PFSK-1 (cell line): ENCODE measurements around the gene SPAG4.

Source experiments
- FOXP2 ChIP-seq: optimal IDR thresholded peaks from 2 replicates; pipeline ENCODE3; 2011; ENCODE audit warnings: borderline replicate concordance, control low read depth, inconsistent platforms; ENCODE audit not compliant: insufficient read depth; ENCODE audit errors: extremely low read length, extremely low read depth
- POLR2AphosphoS5 ChIP-seq: IDR thresholded peaks from 2 replicates; pipeline ENCODE4 v1.6.1; 2012; ENCODE audit warnings: low read depth, mild to moderate bottlenecking, control low read depth, low read length, moderate library complexity
- REST ChIP-seq, 2 experiments: IDR thresholded peaks; 2 replicates each; pipeline versions ENCODE4 v1.6.1 to v1.8.0; 2011 to 2012; ENCODE audit warnings: low read depth in 2 of 2, low read length in 2 of 2, control low read depth in 1 of 2, inconsistent platforms in 1 of 2, mild to moderate bottlenecking in 1 of 2, moderate library complexity in 1 of 2; ENCODE audit not compliant: insufficient read depth in 1 of 2
- SIN3A ChIP-seq: IDR thresholded peaks from 2 replicates; pipeline ENCODE4 v1.6.1; 2012; ENCODE audit warnings: mild to moderate bottlenecking, low read length, moderate library complexity, borderline replicate concordance; ENCODE audit not compliant: insufficient read depth
- TAF1 ChIP-seq: IDR thresholded peaks from 2 replicates; pipeline ENCODE4 v1.6.1; 2012; ENCODE audit warnings: low read length, control low read depth, borderline replicate concordance; ENCODE audit not compliant: insufficient read depth

Gene SPAG4

GRCh38 chr20:35601990-35602389 is 13.6 kb upstream of the SPAG4 start:
- TF ChIP-seq REST (IDR thresholded peaks at IDR 0.05; ENCODE audit: insufficient read depth in 1 of 2, low read depth in 2 of 2, low read length in 2 of 2) (no peak), POLR2AphosphoS5 (no peak), FOXP2 (no peak), TAF1 (no peak), SIN3A (no peak)

- TF ChIP-seq TAF1 (no peak), SIN3A (no peak), REST (IDR thresholded peaks at IDR 0.05; ENCODE audit: insufficient read depth in 1 of 2, low read depth in 2 of 2, low read length in 2 of 2) (no peak), POLR2AphosphoS5 (no peak), FOXP2 (no peak)
These were observed 12.7 kb upstream of the SPAG4 start for GRCh38 chr20:35602851-35603495.

- no peak for TF ChIP-seq FOXP2
These were observed 11.8 kb upstream of the SPAG4 start for GRCh38 chr20:35603695-35604448.

GRCh38 chr20:35604449-35604747 is 11.2 kb upstream of the SPAG4 start:
- no peak for TF ChIP-seq TAF1
- no peak for TF ChIP-seq SIN3A
- no peak for TF ChIP-seq REST (IDR thresholded peaks at IDR 0.05; ENCODE audit: insufficient read depth in 1 of 2, low read depth in 2 of 2, low read length in 2 of 2)
- TF ChIP-seq POLR2AphosphoS5, result no peak
- no peak for TF ChIP-seq FOXP2

- TF ChIP-seq TAF1 (no peak), FOXP2 (no peak), REST (IDR thresholded peaks at IDR 0.05; ENCODE audit: insufficient read depth in 1 of 2, low read depth in 2 of 2, low read length in 2 of 2) (no peak), POLR2AphosphoS5 (no peak), SIN3A (no peak)
These were observed 9.5 kb upstream of the SPAG4 start for GRCh38 chr20:35606127-35606526.
